Loucy (cell line): ENCODE data around the gene SETBP1.

Source experiments
- H2AFZ ChIP-seq: fragments of 200-600 bp; sonication (generic); 2 replicates; pipeline ENCODE4 v1.6.0; 2016; ENCODE audit warnings: antibody characterized with exemption, mild to moderate bottlenecking, low read length, moderate library complexity
- H3F3A ChIP-seq: fragments of 200-600 bp; 2 replicates; pipeline ENCODE4 v1.6.0; 2016; ENCODE audit warnings: antibody characterized with exemption, low read depth, mild to moderate bottlenecking
- H3K27me3 ChIP-seq: fragments of 200-600 bp; sonication (generic); 2 replicates; pipeline ENCODE4 v1.6.1; 2014; ENCODE audit warnings: low read length, mild to moderate bottlenecking; ENCODE audit not compliant: insufficient read depth, poor library complexity, severe bottlenecking
- H3K36me3 ChIP-seq: fragments of 200-600 bp; sonication (generic); 2 replicates; pipeline ENCODE4 v1.6.1; 2016; ENCODE audit warnings: low read length; ENCODE audit not compliant: insufficient read depth
- H3K4me1 ChIP-seq: fragments of 200-600 bp; sonication (generic); 2 replicates; pipeline ENCODE4 v1.5.1; 2014; ENCODE audit warnings: low read length, mild to moderate bottlenecking; ENCODE audit not compliant: insufficient read depth, poor library complexity, severe bottlenecking
- H3K4me2 ChIP-seq: fragments of 200-600 bp; sonication (generic); 2 replicates; pipeline ENCODE4 v1.6.0; 2014; ENCODE audit warnings: antibody characterized with exemption, low read length, low read depth, mild to moderate bottlenecking; ENCODE audit not compliant: poor library complexity, severe bottlenecking
- H3K4me3 ChIP-seq: fragments of 200-600 bp; sonication (generic); 2 replicates; pipeline ENCODE4 v1.5.1; 2014; ENCODE audit warnings: low read length, mild to moderate bottlenecking, mixed read lengths; ENCODE audit not compliant: poor library complexity, severe bottlenecking
- H3K79me2 ChIP-seq: fragments of 200-600 bp; sonication (generic); 2 replicates; pipeline ENCODE4 v1.6.1; 2014; ENCODE audit warnings: low read length; ENCODE audit not compliant: insufficient read depth
- H3K9ac ChIP-seq: fragments of 200-600 bp; sonication (generic); 2 replicates; pipeline ENCODE4 v1.6.0; 2014; ENCODE audit warnings: mild to moderate bottlenecking, low read depth, low read length, moderate library complexity; ENCODE audit not compliant: poor library complexity, severe bottlenecking
- H3K9me2 ChIP-seq: fragments of 200-600 bp; sonication (generic); replicated peaks from 2 replicates; pipeline ENCODE4 v1.6.1; 2016; ENCODE audit warnings: low read depth, low read length, mixed read lengths
- H3K9me3 ChIP-seq: fragments of 200-600 bp; sonication (generic); 2 replicates; pipeline ENCODE4 v1.6.1; 2014; ENCODE audit warnings: mild to moderate bottlenecking, antibody characterized with exemption, low read length, low read depth; ENCODE audit not compliant: insufficient read depth
- H4K20me1 ChIP-seq: fragments of 200-600 bp; sonication (generic); 2 replicates; pipeline ENCODE4 v1.6.0; 2014; ENCODE audit warnings: antibody characterized with exemption, low read length, mild to moderate bottlenecking; ENCODE audit not compliant: insufficient read depth, poor library complexity, severe bottlenecking
- EZH2phosphoT487 ChIP-seq: fragments of 200-600 bp; IDR thresholded peaks from 2 replicates; pipeline ENCODE4 v1.6.1; 2018; ENCODE audit warnings: antibody characterized with exemption, mild to moderate bottlenecking, moderate library complexity, borderline replicate concordance
- TF ChIP-seq, protein P1 (sequence below): fragments of 200-600 bp; sonication (generic); conservative IDR thresholded peaks from 2 replicates; pipeline ENCODE4 v1.5.1; 2014; ENCODE audit warnings: mild to moderate bottlenecking, antibody characterized with exemption, low read length

Gene SETBP1

DNA sequence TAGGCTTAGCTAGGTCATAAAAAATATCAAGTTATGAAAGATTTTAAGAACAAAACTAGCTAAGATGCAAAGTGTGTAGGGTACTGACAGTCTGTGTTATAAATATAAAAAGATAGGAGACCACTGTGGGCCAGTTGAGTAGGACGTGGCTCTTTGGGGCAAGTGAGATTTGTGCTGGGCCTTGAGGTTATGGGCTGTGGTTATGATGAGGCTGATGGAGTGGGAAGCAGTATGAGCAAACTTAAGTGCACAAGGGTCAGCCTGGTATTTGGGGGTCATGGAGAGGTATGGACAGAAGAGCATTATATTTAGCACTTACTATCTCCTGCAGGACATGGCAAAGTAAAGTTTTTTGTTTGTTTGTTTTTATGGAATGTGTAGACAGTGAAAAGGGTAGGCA, 70.1 kb downstream of the SETBP1 start:
- peaks cover 70% of the 10 kb centered on the region; the same call in 1 of the 2 replicates for H3K79me2 ChIP-seq
- peaks cover 13% of the 10 kb centered on the region for H3K4me1 ChIP-seq
- no peaks in the 10 kb centered on the region for H3K9me3 ChIP-seq
- no peaks in the 10 kb centered on the region for H3K9me2 ChIP-seq
- no peak for TF ChIP-seq EZH2phosphoT487
- TF ChIP-seq, protein P1, sequence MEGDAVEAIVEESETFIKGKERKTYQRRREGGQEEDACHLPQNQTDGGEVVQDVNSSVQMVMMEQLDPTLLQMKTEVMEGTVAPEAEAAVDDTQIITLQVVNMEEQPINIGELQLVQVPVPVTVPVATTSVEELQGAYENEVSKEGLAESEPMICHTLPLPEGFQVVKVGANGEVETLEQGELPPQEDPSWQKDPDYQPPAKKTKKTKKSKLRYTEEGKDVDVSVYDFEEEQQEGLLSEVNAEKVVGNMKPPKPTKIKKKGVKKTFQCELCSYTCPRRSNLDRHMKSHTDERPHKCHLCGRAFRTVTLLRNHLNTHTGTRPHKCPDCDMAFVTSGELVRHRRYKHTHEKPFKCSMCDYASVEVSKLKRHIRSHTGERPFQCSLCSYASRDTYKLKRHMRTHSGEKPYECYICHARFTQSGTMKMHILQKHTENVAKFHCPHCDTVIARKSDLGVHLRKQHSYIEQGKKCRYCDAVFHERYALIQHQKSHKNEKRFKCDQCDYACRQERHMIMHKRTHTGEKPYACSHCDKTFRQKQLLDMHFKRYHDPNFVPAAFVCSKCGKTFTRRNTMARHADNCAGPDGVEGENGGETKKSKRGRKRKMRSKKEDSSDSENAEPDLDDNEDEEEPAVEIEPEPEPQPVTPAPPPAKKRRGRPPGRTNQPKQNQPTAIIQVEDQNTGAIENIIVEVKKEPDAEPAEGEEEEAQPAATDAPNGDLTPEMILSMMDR: no peak
- H3K4me3 ChIP-seq: no peak overlapping the region
- no peaks in the 10 kb centered on the region for H3K27me3 ChIP-seq
- no peak overlapping the region for H3K4me2 ChIP-seq
- H4K20me1 ChIP-seq: peaks cover 8% of the 10 kb centered on the region
- no peaks in the 10 kb centered on the region for H3F3A ChIP-seq
- no peak overlapping the region for H2AFZ ChIP-seq
- H3K36me3 ChIP-seq: peaks cover 12% of the 10 kb centered on the region; the same call in 1 of the 2 replicates
- H3K9ac ChIP-seq: no peak overlapping the region

DNA sequence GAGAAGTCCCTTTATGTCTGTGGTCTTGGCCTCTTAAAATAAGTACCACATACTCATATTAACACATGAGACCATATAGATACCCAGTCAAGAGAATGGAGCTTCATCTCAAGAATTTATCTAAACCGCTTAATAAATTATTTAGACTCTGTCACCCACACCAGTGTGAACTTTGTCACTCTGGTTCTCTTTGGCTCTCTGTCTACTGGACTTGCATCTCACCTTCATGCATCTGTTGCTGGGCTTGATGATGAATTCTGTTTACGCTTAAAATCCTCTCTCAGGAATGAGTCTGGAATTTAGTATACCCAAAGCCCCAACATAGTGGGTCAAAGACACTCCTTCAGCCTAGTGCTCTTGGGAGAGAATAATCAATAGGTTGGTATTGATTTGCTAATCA, 73.9 kb downstream of the SETBP1 start:
- no peak overlapping the region for H3K9ac ChIP-seq
- TF ChIP-seq, protein P1: no peak
- no peak for TF ChIP-seq EZH2phosphoT487
- no peaks in the 10 kb centered on the region for H3K9me2 ChIP-seq
- peaks cover 10% of the 10 kb centered on the region for H3K4me1 ChIP-seq
- H2AFZ ChIP-seq: no peak overlapping the region
- peaks cover 9% of the 10 kb centered on the region; the same call in 1 of the 2 replicates for H3K36me3 ChIP-seq
- no peak overlapping the region for H3K4me2 ChIP-seq
- no peak overlapping the region for H3K4me3 ChIP-seq
- peaks cover 53% of the 10 kb centered on the region; the same call in 1 of the 2 replicates for H3K79me2 ChIP-seq
- no peaks in the 10 kb centered on the region for H3F3A ChIP-seq
- no peaks in the 10 kb centered on the region for H3K27me3 ChIP-seq
- no peaks in the 10 kb centered on the region for H3K9me3 ChIP-seq
- H4K20me1 ChIP-seq: peaks cover 8% of the 10 kb centered on the region

DNA sequence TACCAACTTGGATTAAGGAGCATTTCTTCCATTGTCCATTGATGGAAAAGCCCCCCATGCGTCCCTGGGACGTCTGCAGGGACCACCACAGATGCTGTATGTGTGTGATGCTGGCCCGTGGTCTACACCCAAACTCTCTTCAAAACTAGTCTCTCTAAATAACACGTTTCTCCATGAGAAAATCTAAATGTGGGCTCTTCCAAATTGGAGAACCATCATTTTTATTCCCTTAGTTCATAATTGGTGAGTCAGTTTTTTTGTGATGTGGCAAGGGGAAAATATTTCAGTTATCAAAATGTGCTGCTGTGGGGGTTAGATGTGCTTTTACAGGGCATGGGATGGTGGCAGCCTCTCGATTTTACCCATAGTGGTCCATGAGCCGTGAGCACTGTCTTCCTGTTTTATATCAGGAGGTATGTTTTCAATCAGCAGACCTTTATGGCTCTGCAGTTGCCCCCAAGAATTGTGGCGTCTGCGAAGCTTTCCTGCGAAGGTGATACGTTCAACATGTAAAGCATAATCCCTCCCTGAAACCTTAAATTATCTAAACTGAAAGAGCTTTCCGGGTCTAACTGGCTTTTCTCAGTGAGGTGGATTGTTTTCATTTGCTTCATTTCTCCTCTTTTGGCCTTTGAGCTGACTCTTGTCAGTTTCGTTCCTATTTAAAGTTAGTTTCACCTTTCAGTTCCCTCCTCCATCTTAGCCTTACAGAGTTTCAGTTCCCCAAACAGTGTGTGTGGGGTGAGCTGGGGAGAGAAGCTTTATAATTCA, 78.4 kb downstream of the SETBP1 start:
- peaks cover 42% of the 10 kb centered on the region; the same call in 1 of the 2 replicates for H3K79me2 ChIP-seq
- H3K4me2 ChIP-seq: no peak overlapping the region

More for the DNA sequence above, 78.4 kb downstream of the SETBP1 start:
- Histone ChIP-seq H3K36me3 (no peaks in the 10 kb centered on the region; the same call in 1 of the 2 replicates), H4K20me1 (no peaks in the 10 kb centered on the region), H3K9me3 (no peaks in the 10 kb centered on the region), H3K4me3 (no peak overlapping the region), H2AFZ (no peak overlapping the region), H3K9ac (no peak overlapping the region), H3K4me1 (peaks cover 9% of the 10 kb centered on the region), H3F3A (no peaks in the 10 kb centered on the region), H3K9me2 (no peaks in the 10 kb centered on the region), H3K27me3 (no peaks in the 10 kb centered on the region)
- TF ChIP-seq EZH2phosphoT487: no peak
- TF ChIP-seq, protein P1: no peak
